DOHH2 (cell line): ENCODE results near the gene EPHB2.

Experiments
- H3F3A ChIP-seq: fragments of 200-600 bp; sonication (generic), shearing (Covaris generic); 2 replicates; pipeline ENCODE4 v1.6.0; 2016; ENCODE audit warnings: antibody characterized with exemption, mild to moderate bottlenecking; ENCODE audit not compliant: control insufficient read depth, insufficient read depth
- H3K27ac ChIP-seq: fragments of 200-600 bp; sonication (generic); 2 replicates; pipeline ENCODE4 v1.5.1; 2014; ENCODE audit warnings: low read depth, mild to moderate bottlenecking, low read length, moderate library complexity
- H3K27me3 ChIP-seq: fragments of 200-600 bp; sonication (generic); 2 replicates; pipeline ENCODE4 v1.6.1; 2014; ENCODE audit warnings: mild to moderate bottlenecking, low read length, mixed read lengths; ENCODE audit not compliant: control insufficient read depth
- H3K36me3 ChIP-seq: fragments of 200-600 bp; sonication (generic); 2 replicates; pipeline ENCODE4 v1.6.1; 2014; ENCODE audit warnings: mild to moderate bottlenecking, low read length, moderate library complexity, mixed read lengths; ENCODE audit not compliant: control insufficient read depth
- H3K4me1 ChIP-seq: fragments of 200-600 bp; sonication (generic); 2 replicates; pipeline ENCODE4 v1.6.1; 2014; ENCODE audit warnings: mild to moderate bottlenecking, low read length, mixed read lengths; ENCODE audit not compliant: control insufficient read depth
- H3K4me2 ChIP-seq: fragments of 200-600 bp; sonication (generic); 2 replicates; pipeline ENCODE4 v1.6.0; 2014; ENCODE audit warnings: mild to moderate bottlenecking, low read length, moderate library complexity
- H3K4me3 ChIP-seq: fragments of 200-600 bp; sonication (generic); 2 replicates; pipeline ENCODE4 v1.5.1; 2014; ENCODE audit warnings: mild to moderate bottlenecking, low read length, mixed read lengths
- H3K79me2 ChIP-seq: fragments of 200-600 bp; sonication (generic); 2 replicates; pipeline ENCODE4 v1.6.1; 2014; ENCODE audit warnings: mild to moderate bottlenecking, low read length, mixed read lengths; ENCODE audit not compliant: control insufficient read depth
- H3K9me2 ChIP-seq: fragments of 200-600 bp; sonication (generic); replicated peaks from 2 replicates; pipeline ENCODE4 v1.6.1; 2014; ENCODE audit warnings: mild to moderate bottlenecking, low read length, mixed read lengths; ENCODE audit not compliant: control insufficient read depth
- H3K9me3 ChIP-seq: fragments of 200-600 bp; sonication (generic); 2 replicates; pipeline ENCODE4 v1.6.1; 2014; ENCODE audit warnings: antibody characterized with exemption, low read length, mixed read lengths; ENCODE audit not compliant: control insufficient read depth, insufficient read depth
- H4K20me1 ChIP-seq: fragments of 200-600 bp; sonication (generic); 2 replicates; pipeline ENCODE4 v1.6.0; 2014; ENCODE audit warnings: low read depth, mild to moderate bottlenecking, antibody characterized with exemption, low read length, moderate library complexity; ENCODE audit not compliant: control insufficient read depth, insufficient read depth
- EZH2phosphoT487 ChIP-seq: fragments of 200-600 bp; sonication (generic); IDR thresholded peaks from 2 replicates; pipeline ENCODE4 v1.6.1; 2017; ENCODE audit warnings: borderline replicate concordance, mild to moderate bottlenecking, antibody characterized with exemption, low read length, moderate library complexity, mixed read lengths
- TF ChIP-seq, protein P1 (sequence below): fragments of 200-600 bp; sonication (generic); IDR thresholded peaks from one replicate; pipeline ENCODE4 v1.5.1; 2014; ENCODE audit warnings: antibody characterized with exemption, mild to moderate bottlenecking, low read depth, low read length; ENCODE audit not compliant: poor library complexity, severe bottlenecking

EPHB2 gene

DNA sequence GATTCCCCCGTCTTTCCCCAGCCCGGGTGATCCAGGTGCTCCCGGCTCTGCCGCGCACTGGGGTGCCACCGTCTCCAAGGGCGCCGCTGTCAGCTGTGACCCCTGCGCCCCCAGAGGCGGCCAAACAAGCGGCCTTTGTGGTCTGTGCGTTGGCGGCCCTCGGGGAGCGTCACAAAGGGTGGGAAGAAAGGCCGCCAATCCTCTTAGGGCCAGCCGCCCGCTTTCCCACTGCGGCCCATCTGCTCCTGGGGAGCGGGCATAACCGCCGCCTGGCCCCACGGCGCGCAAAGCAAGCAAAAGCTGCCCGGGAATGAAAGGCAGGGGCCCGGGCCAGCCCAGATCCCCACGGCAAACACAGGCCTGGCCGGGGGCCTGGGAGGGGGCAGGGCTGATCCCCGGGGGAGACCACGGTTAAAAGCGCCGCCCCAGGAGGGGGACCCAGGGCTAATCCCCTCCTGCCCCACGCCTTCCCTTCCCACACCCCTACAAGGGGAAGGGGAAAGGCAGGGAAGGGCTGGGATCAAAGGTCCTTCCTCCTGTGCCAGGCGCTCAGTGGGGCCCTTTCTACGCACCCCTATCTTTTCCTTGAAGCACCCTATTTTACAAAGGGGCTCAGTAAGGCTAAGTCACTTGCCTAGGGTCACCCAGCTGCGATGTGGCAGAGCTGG is 33.6 kb upstream of the EPHB2 start:
- TF ChIP-seq, protein P1, sequence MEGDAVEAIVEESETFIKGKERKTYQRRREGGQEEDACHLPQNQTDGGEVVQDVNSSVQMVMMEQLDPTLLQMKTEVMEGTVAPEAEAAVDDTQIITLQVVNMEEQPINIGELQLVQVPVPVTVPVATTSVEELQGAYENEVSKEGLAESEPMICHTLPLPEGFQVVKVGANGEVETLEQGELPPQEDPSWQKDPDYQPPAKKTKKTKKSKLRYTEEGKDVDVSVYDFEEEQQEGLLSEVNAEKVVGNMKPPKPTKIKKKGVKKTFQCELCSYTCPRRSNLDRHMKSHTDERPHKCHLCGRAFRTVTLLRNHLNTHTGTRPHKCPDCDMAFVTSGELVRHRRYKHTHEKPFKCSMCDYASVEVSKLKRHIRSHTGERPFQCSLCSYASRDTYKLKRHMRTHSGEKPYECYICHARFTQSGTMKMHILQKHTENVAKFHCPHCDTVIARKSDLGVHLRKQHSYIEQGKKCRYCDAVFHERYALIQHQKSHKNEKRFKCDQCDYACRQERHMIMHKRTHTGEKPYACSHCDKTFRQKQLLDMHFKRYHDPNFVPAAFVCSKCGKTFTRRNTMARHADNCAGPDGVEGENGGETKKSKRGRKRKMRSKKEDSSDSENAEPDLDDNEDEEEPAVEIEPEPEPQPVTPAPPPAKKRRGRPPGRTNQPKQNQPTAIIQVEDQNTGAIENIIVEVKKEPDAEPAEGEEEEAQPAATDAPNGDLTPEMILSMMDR, result no peak
- no peak for TF ChIP-seq EZH2phosphoT487
- H3K9me3 ChIP-seq, result peaks cover 9% of the 10 kb centered on the region; the same call in 1 of the 2 replicates
- no peaks in the 10 kb centered on the region for H3K9me2 ChIP-seq
- no peaks in the 10 kb centered on the region for H3K4me1 ChIP-seq
- H3F3A ChIP-seq, result no peaks in the 10 kb centered on the region
- no peak overlapping the region for H3K4me2 ChIP-seq
- no peak overlapping the region for H3K27ac ChIP-seq
- no peaks in the 10 kb centered on the region; the same call in 1 of the 2 replicates for H3K27me3 ChIP-seq
- no peaks in the 10 kb centered on the region for H3K79me2 ChIP-seq
- no peak overlapping the region for H3K4me3 ChIP-seq
- H4K20me1 ChIP-seq, result no peaks in the 10 kb centered on the region
- no peaks in the 10 kb centered on the region for H3K36me3 ChIP-seq

DNA sequence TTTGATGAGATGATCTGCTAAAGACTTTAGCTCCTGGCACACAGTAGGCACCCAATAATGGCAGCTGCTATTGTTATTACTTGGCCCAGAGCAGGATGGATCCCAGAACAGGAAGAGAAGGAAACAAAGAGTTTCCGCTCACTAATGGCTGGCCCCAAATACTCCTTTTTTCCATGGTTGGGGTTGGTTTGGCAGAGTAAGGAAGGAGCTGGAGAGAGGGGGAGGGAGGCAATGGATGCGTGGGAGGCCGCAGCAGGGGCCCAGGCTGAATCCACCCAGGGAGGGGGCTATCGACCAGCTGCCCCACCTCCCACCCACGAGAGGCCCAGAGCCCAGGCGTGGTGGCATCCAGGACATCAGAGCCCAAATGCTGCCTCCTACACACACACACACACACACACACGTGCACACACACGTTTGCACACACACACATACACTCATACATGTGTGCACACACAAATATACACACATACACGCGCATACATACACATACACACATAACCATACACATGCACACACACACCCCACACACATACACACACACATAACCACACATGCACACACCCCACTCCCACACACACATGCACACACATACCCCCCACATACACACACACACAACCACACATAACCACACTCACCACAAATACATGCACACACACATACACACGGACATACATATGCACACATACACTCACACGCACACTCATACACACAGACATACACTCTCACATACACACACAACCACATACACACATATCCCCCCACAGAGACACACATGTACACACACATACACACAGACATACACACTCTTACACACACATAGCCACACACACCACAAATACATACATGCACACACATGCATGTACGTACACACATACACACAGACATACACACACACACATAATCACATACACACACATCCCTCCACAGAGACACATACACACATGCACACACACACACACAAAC is 32.4 kb upstream of the EPHB2 start:
- no peaks in the 10 kb centered on the region for H3F3A ChIP-seq
- no peaks in the 10 kb centered on the region for H3K36me3 ChIP-seq
- no peak overlapping the region for H3K27ac ChIP-seq
- no peak overlapping the region for H3K4me2 ChIP-seq
- no peak overlapping the region for H3K4me3 ChIP-seq
- H4K20me1 ChIP-seq, result no peaks in the 10 kb centered on the region
- no peaks in the 10 kb centered on the region for H3K4me1 ChIP-seq
- no peak for TF ChIP-seq EZH2phosphoT487
- TF ChIP-seq, protein P1, result no peak
- peaks cover 9% of the 10 kb centered on the region; the same call in 1 of the 2 replicates for H3K9me3 ChIP-seq
- no peaks in the 10 kb centered on the region for H3K9me2 ChIP-seq
- H3K27me3 ChIP-seq, result no peaks in the 10 kb centered on the region; the same call in 1 of the 2 replicates
- H3K79me2 ChIP-seq, result no peaks in the 10 kb centered on the region

DNA sequence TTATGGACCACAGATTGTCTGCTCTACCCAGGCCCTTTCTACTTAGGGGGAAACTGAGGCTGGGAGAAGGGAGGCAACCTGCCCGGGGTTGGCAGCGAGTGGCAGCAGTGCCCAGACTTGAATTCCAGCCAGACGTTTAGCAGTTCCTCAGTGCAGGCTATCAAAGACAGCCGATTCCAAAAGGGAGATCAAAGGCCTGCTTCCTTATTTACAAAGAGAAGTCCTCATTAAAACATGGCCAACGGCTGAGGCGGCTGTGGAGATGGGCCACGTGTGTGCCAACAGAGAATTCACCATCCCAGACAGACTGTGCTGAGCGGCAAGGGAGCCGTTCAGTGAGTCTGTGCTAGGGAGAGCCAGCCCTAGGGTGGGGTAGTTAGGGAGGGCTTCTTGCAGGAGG is 29.9 kb upstream of the EPHB2 start:
- Histone ChIP-seq H4K20me1 (no peaks in the 10 kb centered on the region), H3K4me3 (no peak overlapping the region), H3K36me3 (no peaks in the 10 kb centered on the region), H3F3A (no peaks in the 10 kb centered on the region), H3K27me3 (no peaks in the 10 kb centered on the region), H3K27ac (no peak overlapping the region), H3K4me1 (no peaks in the 10 kb centered on the region), H3K79me2 (no peaks in the 10 kb centered on the region), H3K9me2 (no peaks in the 10 kb centered on the region), H3K9me3 (peaks cover 9% of the 10 kb centered on the region; the same call in 1 of the 2 replicates), H3K4me2 (no peak overlapping the region)
- TF ChIP-seq, protein P1, result no peak
- no peak for TF ChIP-seq EZH2phosphoT487
